ENCODE measurements around the gene GAB2.

GAB2 gene

GRCh38 chr11:78374917-78375316 lies 42.7 kb downstream of the GAB2 start:
- Histone ChIP-seq H3K27ac (ENCODE audit: low read length) (no peak overlapping the region), H3K4me1 (ENCODE audit: insufficient read depth, low read length) (peaks cover 31% of the 10 kb centered on the region), H4K20me1 (ENCODE audit: insufficient read depth, low read length) (peaks cover 71% of the 10 kb centered on the region), H3K9me3 (ENCODE audit: insufficient read depth, low read length, severe bottlenecking) (peaks cover 8% of the 10 kb centered on the region), H3K4me2 (ENCODE audit: insufficient read depth, low read length) (no peak overlapping the region), H3K9ac (ENCODE audit: low read depth, low read length) (no peak overlapping the region), H3K36me3 (ENCODE audit: insufficient read depth, low read length) (peaks cover 44% of the 10 kb centered on the region), H3K27me3 (ENCODE audit: insufficient read depth, low read length, poor library complexity) (no peaks in the 10 kb centered on the region), H3K79me2 (ENCODE audit: insufficient read depth, low read length) (peaks cover 99% of the 10 kb centered on the region), H2AFZ (ENCODE audit: low read depth, low read length) (no peak overlapping the region), H3K4me3 (ENCODE audit: low read depth in 1 of 2, low read length in 2 of 2) (no peak overlapping the region)
- DNase-seq (no peak), ATAC-seq (ENCODE audit: insufficient read depth, low read depth) (no peak)
- TF ChIP-seq EZH2 (IDR thresholded peaks at IDR 0.05; ENCODE audit: borderline replicate concordance, low read depth, low read length, severe bottlenecking) (no peak), CTCF (IDR thresholded peaks at IDR 0.05; ENCODE audit: borderline replicate concordance, extremely low read depth, low read length, poor library complexity, severe bottlenecking) (no peak)

GRCh38 chr11:78373689-78374088 lies 43.9 kb downstream of the GAB2 start:
- Histone ChIP-seq H3K9me3 (ENCODE audit: insufficient read depth, low read length, severe bottlenecking) (peaks cover 8% of the 10 kb centered on the region), H3K27me3 (ENCODE audit: insufficient read depth, low read length, poor library complexity) (no peaks in the 10 kb centered on the region), H3K79me2 (ENCODE audit: insufficient read depth, low read length) (peaks cover 98% of the 10 kb centered on the region), H4K20me1 (ENCODE audit: insufficient read depth, low read length) (peaks cover 64% of the 10 kb centered on the region), H3K36me3 (ENCODE audit: insufficient read depth, low read length) (peaks cover 34% of the 10 kb centered on the region), H3K27ac (ENCODE audit: low read length) (no peak overlapping the region; the same call in 1 of the 2 replicates), H2AFZ (ENCODE audit: low read depth, low read length) (no peak overlapping the region), H3K4me1 (ENCODE audit: insufficient read depth, low read length) (peaks cover 24% of the 10 kb centered on the region), H3K4me2 (ENCODE audit: insufficient read depth, low read length) (no peak overlapping the region), H3K4me3 (ENCODE audit: low read depth in 1 of 2, low read length in 2 of 2) (no peak overlapping the region), H3K9ac (ENCODE audit: low read depth, low read length) (no peak overlapping the region)
- DNase-seq (no peak), ATAC-seq (ENCODE audit: insufficient read depth, low read depth) (no peak)
- TF ChIP-seq CTCF (IDR thresholded peaks at IDR 0.05; ENCODE audit: borderline replicate concordance, extremely low read depth, low read length, poor library complexity, severe bottlenecking) (no peak), EZH2 (IDR thresholded peaks at IDR 0.05; ENCODE audit: borderline replicate concordance, low read depth, low read length, severe bottlenecking) (no peak)

- Histone ChIP-seq H3K9ac (ENCODE audit: low read depth, low read length) (no peak overlapping the region), H3K9me3 (ENCODE audit: insufficient read depth, low read length, severe bottlenecking) (no peaks in the 10 kb centered on the region), H3K79me2 (ENCODE audit: insufficient read depth, low read length) (peaks cover 98% of the 10 kb centered on the region), H3K4me3 (ENCODE audit: low read depth in 1 of 2, low read length in 2 of 2) (no peak overlapping the region), H3K4me2 (ENCODE audit: insufficient read depth, low read length) (no peak overlapping the region), H4K20me1 (ENCODE audit: insufficient read depth, low read length) (peaks cover 53% of the 10 kb centered on the region), H3K4me1 (ENCODE audit: insufficient read depth, low read length) (peaks cover 24% of the 10 kb centered on the region), H3K27ac (ENCODE audit: low read length) (peak overlapping the region; percentile 47), H3K27me3 (ENCODE audit: insufficient read depth, low read length, poor library complexity) (no peaks in the 10 kb centered on the region), H2AFZ (ENCODE audit: low read depth, low read length) (no peak overlapping the region), H3K36me3 (ENCODE audit: insufficient read depth, low read length) (peaks cover 20% of the 10 kb centered on the region)
- no peak for TF ChIP-seq CTCF (IDR thresholded peaks at IDR 0.05; ENCODE audit: borderline replicate concordance, extremely low read depth, low read length, poor library complexity, severe bottlenecking)
- no peak for TF ChIP-seq EZH2 (IDR thresholded peaks at IDR 0.05; ENCODE audit: borderline replicate concordance, low read depth, low read length, severe bottlenecking)
- no peak for ATAC-seq (ENCODE audit: insufficient read depth, low read depth)
- DNase-seq, result no peak
Observed at GRCh38 chr11:78372114-78372768, 45.4 kb downstream of the GAB2 start.

All from DND-41 (cell line).